Pons (tissue), 1 donor: Measurements from ENCODE around the gene TSPAN31.

Experiments
- DNase-seq: peaks from one replicate; pipeline ENCODE4 v3.0.0-alpha.2; 2016; ENCODE audit warnings: low spot score

The TSPAN31 gene

GRCh38 chr12:57722716-57723629 lies 21.9 kb upstream of the TSPAN31 start:
- no peak for DNase-seq

GRCh38 chr12:57723630-57723962 lies 21.2 kb upstream of the TSPAN31 start:
- DNase-seq, result no peak

GRCh38 chr12:57724003-57724935 lies 20.6 kb upstream of the TSPAN31 start:
- DNase-seq, result no peak

- DNase-seq, result no peak
Measured at GRCh38 chr12:57724936-57725740, 19.7 kb upstream of the TSPAN31 start.

GRCh38 chr12:57725851-57726150 lies 19.0 kb upstream of the TSPAN31 start:
- no peak for DNase-seq

- DNase-seq, result peak; percentile 43
Measured at GRCh38 chr12:57726151-57726883, 18.5 kb upstream of the TSPAN31 start.

GRCh38 chr12:57726884-57727757 lies 17.7 kb upstream of the TSPAN31 start:
- no peak for DNase-seq

GRCh38 chr12:57727758-57728395 lies 17.0 kb upstream of the TSPAN31 start:
- DNase-seq, result no peak

GRCh38 chr12:57729321-57729844 lies 15.5 kb upstream of the TSPAN31 start:
- DNase-seq, result no peak

- no peak for DNase-seq
Measured at GRCh38 chr12:57730336-57731067, 14.3 kb upstream of the TSPAN31 start.

GRCh38 chr12:57731411-57732080 lies 13.3 kb upstream of the TSPAN31 start:
- no peak for DNase-seq

GRCh38 chr12:57732270-57732669 lies 12.6 kb upstream of the TSPAN31 start:
- no peak for DNase-seq

GRCh38 chr12:57732726-57733593 lies 11.9 kb upstream of the TSPAN31 start:
- no peak for DNase-seq

GRCh38 chr12:57733928-57734327 lies 10.9 kb upstream of the TSPAN31 start:
- DNase-seq, result no peak

- no peak for DNase-seq
Measured at GRCh38 chr12:57734591-57734990, 10.2 kb upstream of the TSPAN31 start.

- DNase-seq, result no peak
Measured at GRCh38 chr12:57735198-57735855, 9.5 kb upstream of the TSPAN31 start.
